Thoracic aorta (tissue), 2 donors: ENCODE data around the gene MTRFR. TPM values are rescaled to one million over a fixed set of nuclear protein-coding genes. Genes with fewer than 3 reads are reported as not detected.

Experiments used
- ATAC-seq: fragments of 150-250 bp; one replicate; pipeline ENCODE4 v1.8.0; 2017; ENCODE audit warnings: low read depth; ENCODE audit not compliant: insufficient number of reproducible peaks, low FRiP score
- DNase-seq: peaks from one replicate; pipeline ENCODE4 v3.0.0-alpha.2; 2020; ENCODE audit warnings: low spot score
- H3K27ac ChIP-seq, 2 donors: fragments of 200-600 bp; sonication (generic); 1 replicate in 1 of 2; 2 replicates in 1 of 2; pipeline ENCODE4 v1.5.1; 2016; ENCODE audit warnings: mild to moderate bottlenecking in 2 of 2, moderate library complexity in 2 of 2
- H3K27me3 ChIP-seq: fragments of 200-600 bp; sonication (generic); replicated peaks from 2 replicates; pipeline ENCODE4 v1.6.0; 2016; ENCODE audit warnings: mild to moderate bottlenecking; ENCODE audit not compliant: insufficient read depth
- H3K36me3 ChIP-seq: fragments of 200-600 bp; sonication (generic); one replicate; pipeline ENCODE4 v1.5.1; 2016
- H3K4me1 ChIP-seq, 2 donors: fragments of 200-600 bp; sonication (generic); 1 replicate in 1 of 2; 2 replicates in 1 of 2; pipeline versions ENCODE4 v1.5.1 to v1.6.0; 2016; ENCODE audit warnings: low read depth in 2 of 2, mild to moderate bottlenecking in 1 of 2; ENCODE audit not compliant: control insufficient read depth in 1 of 2
- H3K4me3 ChIP-seq: fragments of 200-600 bp; sonication (generic); 2 replicates; pipeline ENCODE4 v1.5.1; 2016; ENCODE audit warnings: mild to moderate bottlenecking
- H3K9me3 ChIP-seq: fragments of 200-600 bp; sonication (generic); 2 replicates; pipeline ENCODE4 v1.5.1; 2016
- total RNA-seq, 2 donors: library from RNA; depleted of rRNA; stranded (reverse); fragments of >200 nt; gene quantifications; one replicate each; pipeline versions ENCODE4 v1.1.0 to v1.2.3, GENCODE V29; 2016
- TF ChIP-seq, protein P1 (sequence below): fragments of 200-600 bp; sonication (generic); IDR thresholded peaks from one replicate; pipeline ENCODE4 v1.5.1; 2019; ENCODE audit warnings: antibody characterized with exemption

MTRFR gene
- total RNA-seq, 2 donors from 2014 or later: 9.9 to 17.2 TPM

DNA sequence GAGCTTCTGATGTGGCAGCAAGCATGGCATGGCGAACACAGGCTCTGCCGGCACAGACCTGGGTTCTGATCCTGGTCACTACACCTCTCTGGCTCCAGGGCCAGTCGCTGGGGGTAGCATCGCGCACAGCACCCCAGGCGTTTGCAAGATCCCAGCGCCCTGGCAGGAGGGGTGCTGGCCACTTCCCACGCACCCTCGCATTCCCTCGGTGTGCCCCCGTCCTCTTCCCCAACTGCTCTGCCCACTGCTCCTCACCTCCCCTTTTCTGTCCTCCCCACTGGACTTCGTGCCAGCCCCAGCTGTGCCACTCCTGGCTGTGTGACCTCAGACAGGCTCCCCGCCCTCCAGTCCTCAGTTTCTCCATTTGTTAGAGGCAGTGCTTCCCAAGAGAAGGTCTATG is 35.6 kb downstream of the MTRFR start:
- DNase-seq (no peak), ATAC-seq (no peak)
- Histone ChIP-seq H3K27ac (peak overlapping the region; percentile 55 to 74), H3K9me3 (no peaks in the 10 kb centered on the region), H3K36me3 (peaks cover 6% of the 10 kb centered on the region), H3K4me3 (peak overlapping the region; percentile 94), H3K4me1 (peaks cover 9 to 37% of the 10 kb centered on the region in 2 donors), H3K27me3 (no peaks in the 10 kb centered on the region)
- TF ChIP-seq, protein P1, sequence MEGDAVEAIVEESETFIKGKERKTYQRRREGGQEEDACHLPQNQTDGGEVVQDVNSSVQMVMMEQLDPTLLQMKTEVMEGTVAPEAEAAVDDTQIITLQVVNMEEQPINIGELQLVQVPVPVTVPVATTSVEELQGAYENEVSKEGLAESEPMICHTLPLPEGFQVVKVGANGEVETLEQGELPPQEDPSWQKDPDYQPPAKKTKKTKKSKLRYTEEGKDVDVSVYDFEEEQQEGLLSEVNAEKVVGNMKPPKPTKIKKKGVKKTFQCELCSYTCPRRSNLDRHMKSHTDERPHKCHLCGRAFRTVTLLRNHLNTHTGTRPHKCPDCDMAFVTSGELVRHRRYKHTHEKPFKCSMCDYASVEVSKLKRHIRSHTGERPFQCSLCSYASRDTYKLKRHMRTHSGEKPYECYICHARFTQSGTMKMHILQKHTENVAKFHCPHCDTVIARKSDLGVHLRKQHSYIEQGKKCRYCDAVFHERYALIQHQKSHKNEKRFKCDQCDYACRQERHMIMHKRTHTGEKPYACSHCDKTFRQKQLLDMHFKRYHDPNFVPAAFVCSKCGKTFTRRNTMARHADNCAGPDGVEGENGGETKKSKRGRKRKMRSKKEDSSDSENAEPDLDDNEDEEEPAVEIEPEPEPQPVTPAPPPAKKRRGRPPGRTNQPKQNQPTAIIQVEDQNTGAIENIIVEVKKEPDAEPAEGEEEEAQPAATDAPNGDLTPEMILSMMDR: no peak

DNA sequence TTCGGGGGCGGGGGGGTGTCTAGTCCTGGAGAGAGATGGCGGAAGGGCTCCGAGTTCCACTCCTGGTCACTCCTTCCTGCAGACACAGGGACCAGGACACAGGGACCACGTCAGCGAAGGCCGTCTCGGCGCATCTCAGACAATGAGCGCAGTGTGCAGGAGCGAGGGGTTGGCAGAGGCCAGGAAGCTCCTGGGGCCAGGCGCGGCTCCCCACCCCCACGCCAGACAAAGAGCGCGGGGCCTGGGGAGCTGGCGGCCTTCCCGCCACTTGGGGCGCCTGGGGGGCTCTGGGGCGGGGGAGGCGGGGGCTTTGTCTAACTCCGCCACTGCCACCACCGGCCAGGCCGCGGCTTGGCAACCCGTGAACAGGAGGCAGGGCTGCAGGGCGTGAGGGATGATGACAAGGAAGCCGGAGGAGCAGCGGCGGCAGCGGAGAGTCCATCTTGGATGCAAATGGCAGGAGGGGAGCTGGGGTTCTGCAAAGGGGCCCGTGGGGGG is 36.2 kb downstream of the MTRFR start:
- Histone ChIP-seq H3K27me3 (no peaks in the 10 kb centered on the region), H3K4me1 (peaks cover 9 to 37% of the 10 kb centered on the region in 2 donors), H3K27ac (peak overlapping the region; percentile 55 to 74), H3K36me3 (peaks cover 6% of the 10 kb centered on the region), H3K4me3 (peak overlapping the region; percentile 94), H3K9me3 (no peaks in the 10 kb centered on the region)
- no peak for DNase-seq
- TF ChIP-seq, protein P1: peak; percentile 21
- ATAC-seq: no peak

DNA sequence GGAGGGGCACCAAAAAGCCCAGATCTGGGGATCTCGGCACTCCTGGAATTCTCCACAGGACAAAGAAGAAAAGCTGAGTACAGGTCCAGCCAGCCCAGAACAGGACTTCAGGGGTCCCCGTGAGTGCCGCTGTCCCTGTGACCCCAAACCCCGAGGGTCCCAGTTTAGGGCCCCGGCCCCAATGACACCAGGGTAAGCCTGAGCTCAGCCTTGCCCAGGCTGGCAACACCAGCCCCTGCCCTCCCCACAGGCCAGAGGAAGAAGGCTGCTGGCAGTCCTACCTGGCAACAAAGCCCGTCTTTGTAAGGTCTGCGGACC is 36.6 kb downstream of the MTRFR start:
- H3K9me3 ChIP-seq: no peaks in the 10 kb centered on the region
- peaks cover 9 to 37% of the 10 kb centered on the region in 2 donors for H3K4me1 ChIP-seq
- peak overlapping the region; percentile 55 to 74 for H3K27ac ChIP-seq
- ATAC-seq (no peak), DNase-seq (no peak)
- peak overlapping the region; percentile 94 for H3K4me3 ChIP-seq
- no peaks in the 10 kb centered on the region for H3K27me3 ChIP-seq
- TF ChIP-seq, protein P1: no peak
- peaks cover 6% of the 10 kb centered on the region for H3K36me3 ChIP-seq

DNA sequence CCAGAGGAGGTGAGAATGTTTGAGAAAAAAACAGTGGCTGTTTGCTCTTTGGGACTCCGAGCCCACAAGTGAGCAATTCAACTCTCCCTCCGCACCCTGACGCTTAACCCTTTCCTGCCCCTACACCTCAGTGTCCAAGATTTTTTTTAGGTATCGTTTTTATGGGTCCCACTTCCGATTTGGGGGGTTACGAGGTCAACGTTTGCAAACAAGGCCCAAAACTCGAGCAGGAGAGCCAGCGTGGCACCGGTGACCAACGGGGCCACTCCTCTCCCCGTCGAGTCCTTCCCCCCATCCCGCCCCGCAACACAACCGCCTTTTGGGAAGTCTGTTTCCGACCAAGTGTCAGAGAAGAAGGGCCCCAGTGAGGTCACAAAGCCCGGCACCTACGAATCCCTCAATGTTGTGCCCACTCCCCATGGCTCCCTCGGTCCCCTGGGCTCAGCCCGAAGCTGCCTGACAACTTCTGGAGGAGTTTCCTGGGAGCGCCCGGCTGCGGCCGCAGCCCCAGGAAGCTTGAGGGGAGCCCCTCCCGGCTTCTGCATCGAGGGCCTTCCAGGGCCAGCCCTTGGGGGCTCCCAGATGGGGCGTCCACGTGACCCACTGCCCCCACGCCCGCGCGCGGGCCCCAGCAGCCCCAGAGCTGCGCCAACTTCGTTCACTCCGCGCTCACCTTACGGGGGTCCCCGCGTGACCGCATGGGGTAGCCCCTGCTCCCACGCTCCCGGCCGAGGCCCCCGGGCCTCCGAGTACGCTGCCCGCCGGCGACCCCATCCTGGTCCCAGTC is 37.2 kb downstream of the MTRFR start:
- DNase-seq (no peak), ATAC-seq (no peak)
- peaks cover 9 to 37% of the 10 kb centered on the region in 2 donors for H3K4me1 ChIP-seq
- no peaks in the 10 kb centered on the region for H3K27me3 ChIP-seq
- peaks cover 6% of the 10 kb centered on the region for H3K36me3 ChIP-seq
- TF ChIP-seq, protein P1: no peak
- H3K9me3 ChIP-seq: no peaks in the 10 kb centered on the region
- peak overlapping the region; percentile 55 to 74 for H3K27ac ChIP-seq
- H3K4me3 ChIP-seq: peak overlapping the region; percentile 94

DNA sequence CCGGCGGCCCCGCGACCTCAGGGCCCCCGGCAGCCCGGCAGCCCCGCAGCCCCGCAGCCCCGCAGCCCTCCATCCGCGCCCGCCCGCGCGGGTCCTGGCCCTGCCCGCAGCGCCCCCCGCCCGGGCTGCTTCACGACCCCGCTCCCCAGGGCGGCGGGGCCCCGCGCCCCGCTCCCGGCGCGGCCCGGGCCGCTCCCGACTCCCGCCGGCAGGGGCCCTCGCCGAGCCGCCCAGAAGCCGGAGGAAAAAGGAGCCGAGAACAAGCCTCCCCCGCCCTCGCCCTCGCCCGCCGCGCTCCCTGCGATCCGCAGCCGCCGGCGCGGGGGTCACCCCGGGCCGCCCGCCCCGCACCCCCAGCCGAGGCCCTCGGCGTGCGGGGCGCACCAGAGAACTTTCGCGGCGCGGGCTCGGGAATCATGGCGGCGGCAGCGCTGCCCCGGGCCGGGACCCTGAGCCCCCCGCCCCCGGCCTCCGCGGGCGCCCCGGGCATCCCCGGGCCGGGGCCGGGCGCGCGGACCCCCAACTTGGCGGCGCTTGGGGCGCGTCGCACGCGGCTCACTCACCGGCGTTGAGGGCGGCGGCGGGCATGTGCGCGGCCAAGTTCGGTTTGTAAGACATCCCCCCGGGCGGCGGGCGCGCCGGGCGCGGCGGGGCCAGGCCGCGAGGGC is 37.9 kb downstream of the MTRFR start:
- TF ChIP-seq, protein P1: peak; percentile 28
- Histone ChIP-seq H3K4me3 (peak overlapping the region; percentile 94), H3K36me3 (peaks cover 6% of the 10 kb centered on the region), H3K9me3 (no peaks in the 10 kb centered on the region), H3K27me3 (no peaks in the 10 kb centered on the region), H3K4me1 (peaks cover 9 to 37% of the 10 kb centered on the region in 2 donors), H3K27ac (peak overlapping the region in 1 of 2 donors; percentile 74)
- peak; percentile 59 for ATAC-seq
- DNase-seq: no peak
